Measurements from ENCODE around the gene IL1A.
A peak's percentile ranks its signal among the peaks of the same experiment; 100 is the strongest.

Gene IL1A

GRCh38 chr2:112825706-112826105, 41.4 kb upstream of the IL1A start:
- no peaks in the 10 kb centered on the region for H3K9me3 Mint-ChIP-seq (ENCODE audit: low read depth)
- no peak overlapping the region for H3K4me3 Mint-ChIP-seq
- no peaks in the 10 kb centered on the region for H3K36me3 Mint-ChIP-seq
- no peak overlapping the region for H3K27ac Mint-ChIP-seq
- H3K27me3 Mint-ChIP-seq: peaks cover 5% of the 10 kb centered on the region
- H3K4me1 Mint-ChIP-seq (ENCODE audit: low read depth): peaks cover 15% of the 10 kb centered on the region

GRCh38 chr2:112824694-112825085, 40.4 kb upstream of the IL1A start:
- no peaks in the 10 kb centered on the region for H3K36me3 Mint-ChIP-seq
- peaks cover 15% of the 10 kb centered on the region for H3K4me1 Mint-ChIP-seq (ENCODE audit: low read depth)
- no peak overlapping the region for H3K4me3 Mint-ChIP-seq
- H3K9me3 Mint-ChIP-seq (ENCODE audit: low read depth): no peaks in the 10 kb centered on the region
- H3K27ac Mint-ChIP-seq: no peak overlapping the region
- peaks cover 5% of the 10 kb centered on the region for H3K27me3 Mint-ChIP-seq

- H3K36me3 Mint-ChIP-seq: no peaks in the 10 kb centered on the region
- no peaks in the 10 kb centered on the region for H3K9me3 Mint-ChIP-seq (ENCODE audit: low read depth)
- no peak overlapping the region for H3K4me3 Mint-ChIP-seq
- no peak overlapping the region for H3K27ac Mint-ChIP-seq
- H3K27me3 Mint-ChIP-seq: peaks cover 1% of the 10 kb centered on the region
- H3K4me1 Mint-ChIP-seq (ENCODE audit: low read depth): peaks cover 15% of the 10 kb centered on the region
These were observed 37.4 kb upstream of the IL1A start for GRCh38 chr2:112821682-112822081.

GRCh38 chr2:112821142-112821541, 36.8 kb upstream of the IL1A start:
- peaks cover 1% of the 10 kb centered on the region for H3K27me3 Mint-ChIP-seq
- H3K36me3 Mint-ChIP-seq: no peaks in the 10 kb centered on the region
- no peaks in the 10 kb centered on the region for H3K9me3 Mint-ChIP-seq (ENCODE audit: low read depth)
- H3K27ac Mint-ChIP-seq: no peak overlapping the region
- H3K4me3 Mint-ChIP-seq: no peak overlapping the region
- peaks cover 15% of the 10 kb centered on the region for H3K4me1 Mint-ChIP-seq (ENCODE audit: low read depth)

GRCh38 chr2:112820343-112820742, 36.0 kb upstream of the IL1A start:
- Mint-ChIP-seq H3K4me3 (no peak overlapping the region), H3K27me3 (peaks cover 1% of the 10 kb centered on the region), H3K36me3 (no peaks in the 10 kb centered on the region), H3K9me3 (ENCODE audit: low read depth) (no peaks in the 10 kb centered on the region), H3K27ac (no peak overlapping the region), H3K4me1 (ENCODE audit: low read depth) (peaks cover 15% of the 10 kb centered on the region)

GRCh38 chr2:112819081-112819480, 34.8 kb upstream of the IL1A start:
- H3K27me3 Mint-ChIP-seq: peaks cover 1% of the 10 kb centered on the region
- H3K27ac Mint-ChIP-seq: no peak overlapping the region
- H3K4me1 Mint-ChIP-seq (ENCODE audit: low read depth): peaks cover 15% of the 10 kb centered on the region
- H3K4me3 Mint-ChIP-seq: no peak overlapping the region
- no peaks in the 10 kb centered on the region for H3K9me3 Mint-ChIP-seq (ENCODE audit: low read depth)
- no peaks in the 10 kb centered on the region for H3K36me3 Mint-ChIP-seq

- Mint-ChIP-seq H3K4me3 (no peak overlapping the region), H3K36me3 (no peaks in the 10 kb centered on the region), H3K9me3 (ENCODE audit: low read depth) (no peaks in the 10 kb centered on the region), H3K4me1 (ENCODE audit: low read depth) (peaks cover 15% of the 10 kb centered on the region), H3K27me3 (no peaks in the 10 kb centered on the region), H3K27ac (no peak overlapping the region)
These were observed 34.0 kb upstream of the IL1A start for GRCh38 chr2:112818094-112818902.

- Mint-ChIP-seq H3K4me3 (no peak overlapping the region), H3K27me3 (no peaks in the 10 kb centered on the region), H3K4me1 (ENCODE audit: low read depth) (peaks cover 14% of the 10 kb centered on the region), H3K27ac (no peak overlapping the region), H3K36me3 (no peaks in the 10 kb centered on the region), H3K9me3 (ENCODE audit: low read depth) (no peaks in the 10 kb centered on the region)
These were observed 32.9 kb upstream of the IL1A start for GRCh38 chr2:112817082-112817689.

- Mint-ChIP-seq H3K27me3 (no peaks in the 10 kb centered on the region), H3K36me3 (no peaks in the 10 kb centered on the region), H3K9me3 (ENCODE audit: low read depth) (no peaks in the 10 kb centered on the region), H3K4me1 (ENCODE audit: low read depth) (peaks cover 13% of the 10 kb centered on the region), H3K4me3 (no peak overlapping the region), H3K27ac (no peak overlapping the region)
These were observed 30.0 kb upstream of the IL1A start for GRCh38 chr2:112814278-112814677.

- no peaks in the 10 kb centered on the region for H3K27me3 Mint-ChIP-seq
- H3K4me1 Mint-ChIP-seq (ENCODE audit: low read depth): peaks cover 13% of the 10 kb centered on the region
- H3K36me3 Mint-ChIP-seq: no peaks in the 10 kb centered on the region
- no peak overlapping the region for H3K27ac Mint-ChIP-seq
- no peak overlapping the region for H3K4me3 Mint-ChIP-seq
- H3K9me3 Mint-ChIP-seq (ENCODE audit: low read depth): no peaks in the 10 kb centered on the region
These were observed 29.1 kb upstream of the IL1A start for GRCh38 chr2:112813280-112813966.

- Mint-ChIP-seq H3K27ac (peak overlapping the region; percentile 54), H3K4me3 (peak overlapping the region; percentile 42), H3K27me3 (no peaks in the 10 kb centered on the region), H3K4me1 (ENCODE audit: low read depth) (peaks cover 13% of the 10 kb centered on the region), H3K36me3 (no peaks in the 10 kb centered on the region), H3K9me3 (ENCODE audit: low read depth) (peaks cover 2% of the 10 kb centered on the region)
These were observed 28.3 kb upstream of the IL1A start for GRCh38 chr2:112812318-112813267.

- H3K27me3 Mint-ChIP-seq: no peaks in the 10 kb centered on the region
- H3K27ac Mint-ChIP-seq: peak overlapping the region; percentile 54
- peaks cover 7% of the 10 kb centered on the region for H3K9me3 Mint-ChIP-seq (ENCODE audit: low read depth)
- H3K4me3 Mint-ChIP-seq: peak overlapping the region; percentile 42
- H3K36me3 Mint-ChIP-seq: no peaks in the 10 kb centered on the region
- peaks cover 13% of the 10 kb centered on the region for H3K4me1 Mint-ChIP-seq (ENCODE audit: low read depth)
These were observed 27.6 kb upstream of the IL1A start for GRCh38 chr2:112811841-112812306.

- Mint-ChIP-seq H3K4me1 (ENCODE audit: low read depth) (peaks cover 13% of the 10 kb centered on the region), H3K4me3 (no peak overlapping the region), H3K27me3 (no peaks in the 10 kb centered on the region), H3K27ac (peak overlapping the region; percentile 23), H3K36me3 (no peaks in the 10 kb centered on the region), H3K9me3 (ENCODE audit: low read depth) (peaks cover 7% of the 10 kb centered on the region)
These were observed 27.1 kb upstream of the IL1A start for GRCh38 chr2:112811276-112811831.

- H3K36me3 Mint-ChIP-seq: peaks cover 3% of the 10 kb centered on the region
- H3K27ac Mint-ChIP-seq: no peak overlapping the region
- no peak overlapping the region for H3K4me3 Mint-ChIP-seq
- H3K4me1 Mint-ChIP-seq (ENCODE audit: low read depth): peaks cover 13% of the 10 kb centered on the region
- no peaks in the 10 kb centered on the region for H3K27me3 Mint-ChIP-seq
- H3K9me3 Mint-ChIP-seq (ENCODE audit: low read depth): peaks cover 7% of the 10 kb centered on the region
These were observed 24.8 kb upstream of the IL1A start for GRCh38 chr2:112809112-112809511.

All from activated naive CD8-positive, alpha-beta T cell (primary cell).